Activated CD4-positive, alpha-beta T cell treated with anti-CD3 and anti-CD28 coated beads, Interleukin-2, amount 50 U/mL, for 16 hours (primary cell): ENCODE data around the gene GAA.
"Not testable (repeated sequence)": the region's sequence is repeated elsewhere in the genome, so short reads cannot be mapped to it uniquely, and the experiment has no call there.

ENCODE experiments used
- DNase-seq: peaks from one replicate; pipeline ENCODE4 v3.0.0-alpha.2; 2020

The GAA gene

GRCh38 chr17:80084773-80085172, 16.6 kb upstream of the GAA start:
- DNase-seq: no peak

GRCh38 chr17:80086081-80086480, 15.3 kb upstream of the GAA start:
- DNase-seq: no peak

- DNase-seq: no peak
These were observed 14.8 kb upstream of the GAA start for GRCh38 chr17:80086616-80087015.

GRCh38 chr17:80087346-80088265, 13.8 kb upstream of the GAA start:
- DNase-seq: no peak

GRCh38 chr17:80089762-80090161, 11.6 kb upstream of the GAA start:
- no peak for DNase-seq

GRCh38 chr17:80090164-80090563, 11.2 kb upstream of the GAA start:
- DNase-seq: not testable (repeated sequence)

- no peak for DNase-seq
These were observed 10.0 kb upstream of the GAA start for GRCh38 chr17:80091376-80091775.

- no peak for DNase-seq
These were observed 8.4 kb upstream of the GAA start for GRCh38 chr17:80092959-80093358.

GRCh38 chr17:80095038-80095843, 6.1 kb upstream of the GAA start:
- no peak for DNase-seq

- DNase-seq: no peak
These were observed 5.4 kb upstream of the GAA start for GRCh38 chr17:80095844-80096475.

GRCh38 chr17:80096561-80097021, 4.8 kb upstream of the GAA start:
- no peak for DNase-seq

GRCh38 chr17:80097127-80097621, 4.2 kb upstream of the GAA start:
- no peak for DNase-seq

- DNase-seq: no peak
These were observed 3.3 kb upstream of the GAA start for GRCh38 chr17:80097844-80098691.

- DNase-seq: no peak
These were observed 1.9 kb upstream of the GAA start for GRCh38 chr17:80099291-80100034.

- DNase-seq: no peak
These were observed 1.4 kb upstream of the GAA start for GRCh38 chr17:80100035-80100323.

- no peak for DNase-seq
These were observed 724 bp downstream of the GAA start for GRCh38 chr17:80101946-80102663.

- DNase-seq: no peak
These were observed 1.5 kb downstream of the GAA start for GRCh38 chr17:80102664-80103448.

GRCh38 chr17:80103449-80104085, 2.2 kb downstream of the GAA start:
- DNase-seq: no peak

- DNase-seq: no peak
These were observed 3.1 kb downstream of the GAA start for GRCh38 chr17:80104321-80104955.
